ENCODE data around the gene PLOD2.

PLOD2 gene

GRCh38 chr3:146165877-146166276, 4.9 kb upstream of the PLOD2 start:
- DNase-seq = no peak

- DNase-seq = no peak
Observed at GRCh38 chr3:146164971-146165769, 4.2 kb upstream of the PLOD2 start.

- DNase-seq = no peak
Observed at GRCh38 chr3:146164506-146164905, 3.5 kb upstream of the PLOD2 start.

GRCh38 chr3:146164071-146164470, 3.1 kb upstream of the PLOD2 start:
- no peak for DNase-seq

GRCh38 chr3:146163584-146163983, 2.6 kb upstream of the PLOD2 start:
- no peak for DNase-seq

- DNase-seq = no peak
Observed at GRCh38 chr3:146162561-146162960, 1.6 kb upstream of the PLOD2 start.

- DNase-seq = no peak
Observed at GRCh38 chr3:146161663-146162002, 649 bp upstream of the PLOD2 start.

GRCh38 chr3:146160321-146160963, 542 bp downstream of the PLOD2 start:
- DNase-seq = no peak

GRCh38 chr3:146159616-146160320, 1.2 kb downstream of the PLOD2 start:
- DNase-seq = no peak

GRCh38 chr3:146159037-146159436, 1.9 kb downstream of the PLOD2 start:
- no peak for DNase-seq

- DNase-seq = no peak
Observed at GRCh38 chr3:146157325-146158060, 3.5 kb downstream of the PLOD2 start.

- no peak for DNase-seq
Observed at GRCh38 chr3:146156666-146157314, 4.2 kb downstream of the PLOD2 start.

GRCh38 chr3:146156095-146156494, 4.9 kb downstream of the PLOD2 start:
- no peak for DNase-seq

- DNase-seq = no peak
Observed at GRCh38 chr3:146154995-146155394, 6.0 kb downstream of the PLOD2 start.

- DNase-seq = no peak
Observed at GRCh38 chr3:146154316-146154715, 6.7 kb downstream of the PLOD2 start.

GRCh38 chr3:146153429-146153828, 7.6 kb downstream of the PLOD2 start:
- DNase-seq = no peak

- no peak for DNase-seq
Observed at GRCh38 chr3:146152834-146153233, 8.2 kb downstream of the PLOD2 start.

- DNase-seq = no peak
Observed at GRCh38 chr3:146148468-146148931, 12.5 kb downstream of the PLOD2 start.

- no peak for DNase-seq
Observed at GRCh38 chr3:146145642-146146041, 15.3 kb downstream of the PLOD2 start.

GRCh38 chr3:146142757-146143156, 18.2 kb downstream of the PLOD2 start:
- no peak for DNase-seq

GRCh38 chr3:146139586-146140110, 21.3 kb downstream of the PLOD2 start:
- no peak for DNase-seq

- DNase-seq = no peak
Observed at GRCh38 chr3:146138902-146139301, 22.1 kb downstream of the PLOD2 start.
